ENCODE measurements around the gene RAB42. TPM values are rescaled to one million over a fixed set of nuclear protein-coding genes. Genes with fewer than 3 reads are reported as not detected.
A peak's percentile ranks its signal among the peaks of the same experiment; 100 is the strongest.

The RAB42 gene
- total and polyA plus RNA-seq, 9 of the 15 experiments (the other 6 are each of a cell fraction or from before 2014, with no cell fraction given) = 0.07 to 0.14 (median 0.12) TPM; not detected in 6

GRCh38 chr1:28552758-28553663 is 39.1 kb upstream of the RAB42 start, which contains the start of gene TRNAU1AP (continued):
- TF ChIP-seq E4F1 (CRISPR knock-in tag; IDR thresholded peaks at IDR 0.05; ENCODE audit: borderline replicate concordance) = no peak
- TF ChIP-seq, protein P1, sequence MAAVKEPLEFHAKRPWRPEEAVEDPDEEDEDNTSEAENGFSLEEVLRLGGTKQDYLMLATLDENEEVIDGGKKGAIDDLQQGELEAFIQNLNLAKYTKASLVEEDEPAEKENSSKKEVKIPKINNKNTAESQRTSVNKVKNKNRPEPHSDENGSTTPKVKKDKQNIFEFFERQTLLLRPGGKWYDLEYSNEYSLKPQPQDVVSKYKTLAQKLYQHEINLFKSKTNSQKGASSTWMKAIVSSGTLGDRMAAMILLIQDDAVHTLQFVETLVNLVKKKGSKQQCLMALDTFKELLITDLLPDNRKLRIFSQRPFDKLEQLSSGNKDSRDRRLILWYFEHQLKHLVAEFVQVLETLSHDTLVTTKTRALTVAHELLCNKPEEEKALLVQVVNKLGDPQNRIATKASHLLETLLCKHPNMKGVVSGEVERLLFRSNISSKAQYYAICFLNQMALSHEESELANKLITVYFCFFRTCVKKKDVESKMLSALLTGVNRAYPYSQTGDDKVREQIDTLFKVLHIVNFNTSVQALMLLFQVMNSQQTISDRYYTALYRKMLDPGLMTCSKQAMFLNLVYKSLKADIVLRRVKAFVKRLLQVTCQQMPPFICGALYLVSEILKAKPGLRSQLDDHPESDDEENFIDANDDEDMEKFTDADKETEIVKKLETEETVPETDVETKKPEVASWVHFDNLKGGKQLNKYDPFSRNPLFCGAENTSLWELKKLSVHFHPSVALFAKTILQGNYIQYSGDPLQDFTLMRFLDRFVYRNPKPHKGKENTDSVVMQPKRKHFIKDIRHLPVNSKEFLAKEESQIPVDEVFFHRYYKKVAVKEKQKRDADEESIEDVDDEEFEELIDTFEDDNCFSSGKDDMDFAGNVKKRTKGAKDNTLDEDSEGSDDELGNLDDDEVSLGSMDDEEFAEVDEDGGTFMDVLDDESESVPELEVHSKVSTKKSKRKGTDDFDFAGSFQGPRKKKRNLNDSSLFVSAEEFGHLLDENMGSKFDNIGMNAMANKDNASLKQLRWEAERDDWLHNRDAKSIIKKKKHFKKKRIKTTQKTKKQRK (IDR thresholded peaks at IDR 0.05; ENCODE audit: borderline replicate concordance, low read depth, low read length) = no peak
- peak; percentile 75; the same call in 1 of the 2 replicates for TF ChIP-seq PHF8 (IDR thresholded peaks at IDR 0.05; ENCODE audit: borderline replicate concordance, low read length)
- TF ChIP-seq LARP7 (IDR thresholded peaks at IDR 0.05) = peak; percentile 61; the same call in 1 of the 2 replicates
- TF ChIP-seq KLF6 (CRISPR knock-in tag; IDR thresholded peaks at IDR 0.05; ENCODE audit: borderline replicate concordance) = peak; percentile 50; the same call in 1 of the 2 replicates
- peak; percentile 93 for TF ChIP-seq MYC (IDR thresholded peaks at IDR 0.05; ENCODE audit: low read depth, low read length)
- peak; percentile 58; the same call in 1 of the 2 replicates for TF ChIP-seq MYC (CRISPR knock-in tag; IDR thresholded peaks at IDR 0.05; ENCODE audit: borderline replicate concordance, low read depth)
- no peak for TF ChIP-seq PREB (CRISPR knock-in tag; IDR thresholded peaks at IDR 0.05)
- TF ChIP-seq ZNF274 (IDR thresholded peaks at IDR 0.05; ENCODE audit: borderline replicate concordance, low read depth, low read length) = no peak
- TF ChIP-seq SREBF1 (IDR thresholded peaks at IDR 0.05; ENCODE audit: borderline replicate concordance, low read depth, low read length) = 0 out of 2 replicates have a peak, but pooled peaks have one; percentile 25
- peak; percentile 78 for TF ChIP-seq RFX5 (IDR thresholded peaks at IDR 0.05; ENCODE audit: low read depth, low read length)
- TF ChIP-seq KDM2B (CRISPR knock-in tag; IDR thresholded peaks at IDR 0.05) = no peak
- no peak for TF ChIP-seq RFX1 (IDR thresholded peaks at IDR 0.05)
- peak; percentile 91 for TF ChIP-seq SUPT5H (IDR thresholded peaks at IDR 0.05)
- TF ChIP-seq ZNF444 (CRISPR knock-in tag; IDR thresholded peaks at IDR 0.05) = no peak
- peak; percentile 58; the same call in 1 of the 2 replicates for TF ChIP-seq THAP12 (CRISPR knock-in tag; IDR thresholded peaks at IDR 0.05)
- no peak for TF ChIP-seq BCL6 (CRISPR knock-in tag; IDR thresholded peaks at IDR 0.05)
- no peak for TF ChIP-seq TCFL5 (CRISPR knock-in tag; conservative IDR thresholded peaks at IDR 0.05)
